ENCODE data around the gene ZFYVE21.

Gene ZFYVE21

DNA sequence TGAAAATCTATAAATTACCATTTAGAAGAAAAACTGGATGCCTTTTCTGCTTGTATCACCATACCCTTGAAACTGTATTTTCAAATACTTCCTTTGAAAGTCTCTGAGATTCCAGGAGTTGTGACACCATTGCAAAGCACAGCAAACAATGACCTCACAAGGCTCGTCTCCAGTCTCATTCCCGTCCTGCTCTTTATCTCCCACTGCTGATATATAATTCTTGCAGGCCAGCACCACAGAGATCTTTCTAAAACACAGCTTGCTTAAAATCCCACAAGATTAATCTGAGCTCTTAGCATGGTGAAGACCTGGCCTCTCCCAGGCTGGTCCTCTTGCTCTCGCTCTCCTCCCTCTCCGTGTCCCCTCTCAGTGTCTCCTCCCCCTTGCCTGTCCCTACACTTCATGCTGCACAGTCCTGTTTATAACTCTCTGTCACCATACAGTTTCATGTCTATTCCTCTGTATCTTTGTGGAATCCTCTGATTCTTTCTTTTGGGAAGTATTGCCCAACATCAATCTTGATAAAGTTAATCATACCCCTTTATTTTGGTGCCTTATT lies 51.8 kb downstream of the ZFYVE21 start:
- no peaks in the 10 kb centered on the region for H3K79me2 ChIP-seq (ENCODE audit: insufficient read depth, low read depth)
- H3K4me1 ChIP-seq (ENCODE audit: low read depth, poor library complexity, severe bottlenecking) = peaks cover 8% of the 10 kb centered on the region
- no peak overlapping the region for H2AFZ ChIP-seq (ENCODE audit: low read depth)
- no peak overlapping the region for H3K4me2 ChIP-seq
- no peaks in the 10 kb centered on the region for H3K27me3 ChIP-seq (ENCODE audit: insufficient read depth, low read depth)
- no peak overlapping the region for H3K9ac ChIP-seq
- TF ChIP-seq, protein P1, sequence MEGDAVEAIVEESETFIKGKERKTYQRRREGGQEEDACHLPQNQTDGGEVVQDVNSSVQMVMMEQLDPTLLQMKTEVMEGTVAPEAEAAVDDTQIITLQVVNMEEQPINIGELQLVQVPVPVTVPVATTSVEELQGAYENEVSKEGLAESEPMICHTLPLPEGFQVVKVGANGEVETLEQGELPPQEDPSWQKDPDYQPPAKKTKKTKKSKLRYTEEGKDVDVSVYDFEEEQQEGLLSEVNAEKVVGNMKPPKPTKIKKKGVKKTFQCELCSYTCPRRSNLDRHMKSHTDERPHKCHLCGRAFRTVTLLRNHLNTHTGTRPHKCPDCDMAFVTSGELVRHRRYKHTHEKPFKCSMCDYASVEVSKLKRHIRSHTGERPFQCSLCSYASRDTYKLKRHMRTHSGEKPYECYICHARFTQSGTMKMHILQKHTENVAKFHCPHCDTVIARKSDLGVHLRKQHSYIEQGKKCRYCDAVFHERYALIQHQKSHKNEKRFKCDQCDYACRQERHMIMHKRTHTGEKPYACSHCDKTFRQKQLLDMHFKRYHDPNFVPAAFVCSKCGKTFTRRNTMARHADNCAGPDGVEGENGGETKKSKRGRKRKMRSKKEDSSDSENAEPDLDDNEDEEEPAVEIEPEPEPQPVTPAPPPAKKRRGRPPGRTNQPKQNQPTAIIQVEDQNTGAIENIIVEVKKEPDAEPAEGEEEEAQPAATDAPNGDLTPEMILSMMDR (conservative IDR thresholded peaks at IDR 0.05; ENCODE audit: low read depth, low read length) = no peak
- no peak overlapping the region for H3K4me3 ChIP-seq (IDR thresholded peaks at IDR 0.05; ENCODE audit: insufficient read depth, low read depth, low read length)
- H4K20me1 ChIP-seq (ENCODE audit: insufficient read depth) = no peaks in the 10 kb centered on the region
- H3K27ac ChIP-seq = no peak overlapping the region
- no peaks in the 10 kb centered on the region for H3K36me3 ChIP-seq (ENCODE audit: insufficient read depth)

DNA sequence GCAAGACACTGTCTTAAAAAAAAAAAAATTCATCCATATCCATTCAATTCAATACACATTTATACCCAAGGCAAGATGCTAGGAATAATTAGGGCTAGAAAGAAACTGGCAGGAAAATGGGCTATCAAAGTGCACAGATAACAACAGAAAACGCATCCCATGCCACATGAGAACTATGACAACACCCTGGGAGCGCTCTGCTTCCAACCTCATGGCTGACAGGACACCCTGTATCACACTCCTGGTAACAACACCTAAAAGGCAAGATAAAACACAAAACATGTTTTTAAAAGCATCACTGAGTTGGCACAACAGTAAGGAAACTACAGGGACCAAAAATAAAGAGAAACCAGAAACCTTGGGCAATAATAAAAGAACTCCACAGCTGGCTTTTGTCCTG lies 54.9 kb downstream of the ZFYVE21 start:
- Histone ChIP-seq H3K36me3 (ENCODE audit: insufficient read depth) (no peaks in the 10 kb centered on the region), H3K4me3 (IDR thresholded peaks at IDR 0.05; ENCODE audit: insufficient read depth, low read depth, low read length) (no peak overlapping the region), H4K20me1 (ENCODE audit: insufficient read depth) (no peaks in the 10 kb centered on the region), H3K79me2 (ENCODE audit: insufficient read depth, low read depth) (no peaks in the 10 kb centered on the region), H3K9ac (no peak overlapping the region), H2AFZ (ENCODE audit: low read depth) (no peak overlapping the region), H3K4me2 (no peak overlapping the region), H3K27ac (no peak overlapping the region), H3K27me3 (ENCODE audit: insufficient read depth, low read depth) (no peaks in the 10 kb centered on the region), H3K4me1 (ENCODE audit: low read depth, poor library complexity, severe bottlenecking) (no peaks in the 10 kb centered on the region)
- TF ChIP-seq, protein P1 (conservative IDR thresholded peaks at IDR 0.05; ENCODE audit: low read depth, low read length) = no peak

DNA sequence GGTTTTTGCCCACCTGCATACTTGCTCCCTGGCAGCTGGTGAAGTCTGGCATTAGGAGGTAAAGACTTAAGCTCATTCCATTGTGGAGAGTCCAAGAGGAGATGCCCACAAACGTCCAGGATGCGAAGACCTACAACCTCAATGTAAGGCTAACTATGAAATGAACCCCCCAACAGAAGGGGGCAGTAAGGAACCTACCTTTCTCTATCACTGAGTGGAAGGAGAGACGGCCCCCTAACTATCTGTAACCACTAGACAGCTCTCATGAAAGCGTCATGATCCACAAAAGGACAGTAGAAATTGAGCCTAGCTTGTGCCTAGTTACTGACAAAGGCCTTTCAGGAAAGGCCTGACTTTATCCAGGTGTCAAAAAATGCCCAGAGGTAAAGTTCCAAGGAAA lies 55.3 kb downstream of the ZFYVE21 start:
- no peaks in the 10 kb centered on the region for H3K4me1 ChIP-seq (ENCODE audit: low read depth, poor library complexity, severe bottlenecking)
- H3K9ac ChIP-seq = no peak overlapping the region
- no peak overlapping the region for H3K4me2 ChIP-seq
- no peak overlapping the region for H2AFZ ChIP-seq (ENCODE audit: low read depth)
- H4K20me1 ChIP-seq (ENCODE audit: insufficient read depth) = no peaks in the 10 kb centered on the region
- no peak overlapping the region for H3K4me3 ChIP-seq (IDR thresholded peaks at IDR 0.05; ENCODE audit: insufficient read depth, low read depth, low read length)
- no peaks in the 10 kb centered on the region for H3K79me2 ChIP-seq (ENCODE audit: insufficient read depth, low read depth)
- H3K27me3 ChIP-seq (ENCODE audit: insufficient read depth, low read depth) = no peaks in the 10 kb centered on the region
- no peak overlapping the region for H3K27ac ChIP-seq
- no peaks in the 10 kb centered on the region for H3K36me3 ChIP-seq (ENCODE audit: insufficient read depth)
- TF ChIP-seq, protein P1 (conservative IDR thresholded peaks at IDR 0.05; ENCODE audit: low read depth, low read length) = no peak

DNA sequence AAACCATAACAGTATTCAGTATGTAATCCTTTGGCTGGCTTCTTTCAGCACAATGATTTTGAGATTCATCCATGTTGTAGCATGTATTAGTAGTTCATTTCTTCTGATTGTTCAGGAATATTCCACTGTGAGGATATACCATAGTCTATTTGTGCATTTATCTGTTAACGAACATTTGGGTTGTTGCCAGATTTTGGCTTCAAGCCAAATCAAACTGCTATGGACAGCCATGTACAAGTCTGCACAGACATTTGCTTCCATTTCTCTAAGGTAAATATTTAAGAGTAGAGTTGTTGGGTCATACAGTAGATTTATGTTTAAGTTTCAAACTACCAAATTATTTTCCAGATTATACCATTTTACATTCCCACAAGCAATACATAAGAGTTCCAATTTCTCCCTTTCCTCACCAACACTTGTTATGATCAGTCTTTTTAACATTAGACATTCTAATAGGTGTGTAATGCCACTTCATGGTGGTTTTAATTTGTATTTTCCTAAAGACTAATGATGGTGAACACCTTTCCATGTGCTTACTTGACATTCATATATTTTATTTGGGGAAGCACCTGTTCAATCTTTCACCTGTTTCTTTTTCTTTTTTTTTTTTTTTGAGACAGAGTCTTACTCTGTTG lies 56.6 kb downstream of the ZFYVE21 start:
- no peaks in the 10 kb centered on the region for H3K36me3 ChIP-seq (ENCODE audit: insufficient read depth)
- H3K9ac ChIP-seq = no peak overlapping the region
- H3K79me2 ChIP-seq (ENCODE audit: insufficient read depth, low read depth) = no peaks in the 10 kb centered on the region
- H3K27me3 ChIP-seq (ENCODE audit: insufficient read depth, low read depth) = no peaks in the 10 kb centered on the region
- H3K4me2 ChIP-seq = no peak overlapping the region
- H2AFZ ChIP-seq (ENCODE audit: low read depth) = no peak overlapping the region
- no peak overlapping the region for H3K4me3 ChIP-seq (IDR thresholded peaks at IDR 0.05; ENCODE audit: insufficient read depth, low read depth, low read length)
- TF ChIP-seq, protein P1 (conservative IDR thresholded peaks at IDR 0.05; ENCODE audit: low read depth, low read length) = no peak
- no peak overlapping the region for H3K27ac ChIP-seq
- H4K20me1 ChIP-seq (ENCODE audit: insufficient read depth) = no peaks in the 10 kb centered on the region
- H3K4me1 ChIP-seq (ENCODE audit: low read depth, poor library complexity, severe bottlenecking) = no peaks in the 10 kb centered on the region

All from KMS-11 (cell line).